Measurements from ENCODE around the gene KRT24. TPM values are rescaled to one million over a fixed set of nuclear protein-coding genes. Genes with fewer than 3 reads are reported as not detected.

Gene KRT24
- total RNA-seq, 1 donor from 2014 or later: not detected

- Mint-ChIP-seq H3K9me3 (ENCODE audit: unreplicated experiment) (no peaks in the 10 kb centered on the region), H3K27me3 (ENCODE audit: low read depth, unreplicated experiment) (peaks cover 9% of the 10 kb centered on the region), H3K4me3 (ENCODE audit: unreplicated experiment) (no peak overlapping the region), H3K27ac (ENCODE audit: unreplicated experiment) (no peak overlapping the region), H3K4me1 (ENCODE audit: low read depth, unreplicated experiment) (no peaks in the 10 kb centered on the region), H3K36me3 (ENCODE audit: low read depth, unreplicated experiment) (no peaks in the 10 kb centered on the region)
- no peaks in the 10 kb centered on the region for H3K79me2 ChIP-seq (ENCODE audit: insufficient read depth, low read length)
- DNase-seq (ENCODE audit: low read depth): peak; percentile 18
- no peak overlapping the region for H3K9ac ChIP-seq (ENCODE audit: low read length)
- no peak for FAIRE-seq
- H2AFZ ChIP-seq (ENCODE audit: low read depth, low read length): no peak overlapping the region
- no peak overlapping the region for H3K4me2 ChIP-seq (ENCODE audit: low read length)
- peaks cover 16% of the 10 kb centered on the region for H3K27me3 ChIP-seq (ENCODE audit: insufficient read depth, low read length)
- no peaks in the 10 kb centered on the region for H3K4me1 ChIP-seq (ENCODE audit: insufficient read depth, low read length)
- H3K27ac ChIP-seq (ENCODE audit: low read depth, low read length): no peak overlapping the region
- H3K9me3 ChIP-seq (ENCODE audit: insufficient read depth, low read depth, low read length): no peaks in the 10 kb centered on the region
- H3K4me3 ChIP-seq (ENCODE audit: insufficient read depth, low read depth, low read length): no peak overlapping the region
- H3K36me3 ChIP-seq (ENCODE audit: insufficient read depth, low read length): no peaks in the 10 kb centered on the region
- no peak for TF ChIP-seq EZH2 (IDR thresholded peaks at IDR 0.05; ENCODE audit: insufficient read depth, low read length)
- H4K20me1 ChIP-seq (ENCODE audit: insufficient read depth, low read length): no peaks in the 10 kb centered on the region
Observed at GRCh38 chr17:40718930-40719329, 15.4 kb upstream of the KRT24 start.

GRCh38 chr17:40717776-40718175, 14.2 kb upstream of the KRT24 start:
- FAIRE-seq (no peak), DNase-seq (ENCODE audit: low read depth) (no peak)
- no peak overlapping the region for H3K27ac Mint-ChIP-seq (ENCODE audit: unreplicated experiment)
- H2AFZ ChIP-seq (ENCODE audit: low read depth, low read length): no peak overlapping the region
- H3K27me3 ChIP-seq (ENCODE audit: insufficient read depth, low read length): peaks cover 16% of the 10 kb centered on the region
- H3K9me3 ChIP-seq (ENCODE audit: insufficient read depth, low read depth, low read length): no peaks in the 10 kb centered on the region
- no peak overlapping the region for H3K4me3 ChIP-seq (ENCODE audit: insufficient read depth, low read depth, low read length)
- H3K9me3 Mint-ChIP-seq (ENCODE audit: unreplicated experiment): peaks cover under 1% of the 10 kb centered on the region
- H3K36me3 Mint-ChIP-seq (ENCODE audit: low read depth, unreplicated experiment): no peaks in the 10 kb centered on the region
- no peak overlapping the region for H3K4me2 ChIP-seq (ENCODE audit: low read length)
- H3K9ac ChIP-seq (ENCODE audit: low read length): no peak overlapping the region
- no peaks in the 10 kb centered on the region for H3K36me3 ChIP-seq (ENCODE audit: insufficient read depth, low read length)
- H3K27ac ChIP-seq (ENCODE audit: low read depth, low read length): no peak overlapping the region
- TF ChIP-seq, protein P1, sequence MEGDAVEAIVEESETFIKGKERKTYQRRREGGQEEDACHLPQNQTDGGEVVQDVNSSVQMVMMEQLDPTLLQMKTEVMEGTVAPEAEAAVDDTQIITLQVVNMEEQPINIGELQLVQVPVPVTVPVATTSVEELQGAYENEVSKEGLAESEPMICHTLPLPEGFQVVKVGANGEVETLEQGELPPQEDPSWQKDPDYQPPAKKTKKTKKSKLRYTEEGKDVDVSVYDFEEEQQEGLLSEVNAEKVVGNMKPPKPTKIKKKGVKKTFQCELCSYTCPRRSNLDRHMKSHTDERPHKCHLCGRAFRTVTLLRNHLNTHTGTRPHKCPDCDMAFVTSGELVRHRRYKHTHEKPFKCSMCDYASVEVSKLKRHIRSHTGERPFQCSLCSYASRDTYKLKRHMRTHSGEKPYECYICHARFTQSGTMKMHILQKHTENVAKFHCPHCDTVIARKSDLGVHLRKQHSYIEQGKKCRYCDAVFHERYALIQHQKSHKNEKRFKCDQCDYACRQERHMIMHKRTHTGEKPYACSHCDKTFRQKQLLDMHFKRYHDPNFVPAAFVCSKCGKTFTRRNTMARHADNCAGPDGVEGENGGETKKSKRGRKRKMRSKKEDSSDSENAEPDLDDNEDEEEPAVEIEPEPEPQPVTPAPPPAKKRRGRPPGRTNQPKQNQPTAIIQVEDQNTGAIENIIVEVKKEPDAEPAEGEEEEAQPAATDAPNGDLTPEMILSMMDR (IDR thresholded peaks at IDR 0.05; ENCODE audit: insufficient read depth, low read depth, low read length): no peak
- TF ChIP-seq EZH2 (IDR thresholded peaks at IDR 0.05; ENCODE audit: insufficient read depth, low read length): no peak
- no peaks in the 10 kb centered on the region for H3K4me1 Mint-ChIP-seq (ENCODE audit: low read depth, unreplicated experiment)
- no peaks in the 10 kb centered on the region for H3K79me2 ChIP-seq (ENCODE audit: insufficient read depth, low read length)
- H4K20me1 ChIP-seq (ENCODE audit: insufficient read depth, low read length): no peaks in the 10 kb centered on the region
- no peak overlapping the region for H3K4me3 Mint-ChIP-seq (ENCODE audit: unreplicated experiment)
- H3K4me1 ChIP-seq (ENCODE audit: insufficient read depth, low read length): no peaks in the 10 kb centered on the region
- H3K27me3 Mint-ChIP-seq (ENCODE audit: low read depth, unreplicated experiment): peaks cover 5% of the 10 kb centered on the region

DNA sequence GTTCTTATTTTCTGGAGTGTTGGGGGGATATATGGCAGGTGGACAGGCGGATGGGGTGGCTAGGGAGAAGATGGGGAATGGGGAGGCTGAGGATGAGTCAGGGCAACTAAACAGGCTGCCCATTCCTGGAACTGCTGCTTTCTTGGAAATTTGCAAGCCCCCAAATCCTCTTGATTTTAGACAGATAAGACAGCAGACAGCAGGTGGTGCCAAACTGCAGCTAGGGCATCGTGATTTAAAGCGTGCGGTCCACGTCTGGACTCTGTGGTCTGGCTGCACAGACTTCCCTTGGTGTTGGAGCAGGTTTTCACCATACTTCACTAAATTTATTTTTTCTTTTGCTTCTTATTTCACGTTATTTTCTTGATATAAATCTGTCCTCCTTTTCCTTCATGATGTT, 10.9 kb upstream of the KRT24 start:
- Mint-ChIP-seq H3K27ac (ENCODE audit: unreplicated experiment) (no peak overlapping the region), H3K4me1 (ENCODE audit: low read depth, unreplicated experiment) (no peaks in the 10 kb centered on the region), H3K9me3 (ENCODE audit: unreplicated experiment) (peaks cover 5% of the 10 kb centered on the region), H3K4me3 (ENCODE audit: unreplicated experiment) (no peak overlapping the region), H3K27me3 (ENCODE audit: low read depth, unreplicated experiment) (peaks cover 6% of the 10 kb centered on the region), H3K36me3 (ENCODE audit: low read depth, unreplicated experiment) (no peaks in the 10 kb centered on the region)
- H2AFZ ChIP-seq (ENCODE audit: low read depth, low read length): no peak overlapping the region
- FAIRE-seq (no peak), DNase-seq (ENCODE audit: low read depth) (no peak)
- H3K4me2 ChIP-seq (ENCODE audit: low read length): no peak overlapping the region
- TF ChIP-seq, protein P1 (IDR thresholded peaks at IDR 0.05; ENCODE audit: insufficient read depth, low read depth, low read length): no peak
- TF ChIP-seq EZH2 (IDR thresholded peaks at IDR 0.05; ENCODE audit: insufficient read depth, low read length): no peak
- H3K36me3 ChIP-seq (ENCODE audit: insufficient read depth, low read length): no peaks in the 10 kb centered on the region
- H3K9me3 ChIP-seq (ENCODE audit: insufficient read depth, low read depth, low read length): no peaks in the 10 kb centered on the region
- H3K79me2 ChIP-seq (ENCODE audit: insufficient read depth, low read length): no peaks in the 10 kb centered on the region
- H3K9ac ChIP-seq (ENCODE audit: low read length): no peak overlapping the region
- H3K27me3 ChIP-seq (ENCODE audit: insufficient read depth, low read length): peaks cover 17% of the 10 kb centered on the region
- no peak overlapping the region for H3K27ac ChIP-seq (ENCODE audit: low read depth, low read length)
- H3K4me1 ChIP-seq (ENCODE audit: insufficient read depth, low read length): no peaks in the 10 kb centered on the region
- no peaks in the 10 kb centered on the region for H4K20me1 ChIP-seq (ENCODE audit: insufficient read depth, low read length)
- H3K4me3 ChIP-seq (ENCODE audit: insufficient read depth, low read depth, low read length): no peak overlapping the region

All from astrocyte (in vitro differentiated cells and primary cell).